ENCODE results near the gene TNS4. TPM values are rescaled to one million over a fixed set of nuclear protein-coding genes. Genes with fewer than 3 reads are reported as not detected.

Gene TNS4
- total and polyA plus RNA-seq, 2 donors (not counting 1 experiment from before 2014, with no cell fraction given), result under 0.01 to 0.05 TPM

DNA sequence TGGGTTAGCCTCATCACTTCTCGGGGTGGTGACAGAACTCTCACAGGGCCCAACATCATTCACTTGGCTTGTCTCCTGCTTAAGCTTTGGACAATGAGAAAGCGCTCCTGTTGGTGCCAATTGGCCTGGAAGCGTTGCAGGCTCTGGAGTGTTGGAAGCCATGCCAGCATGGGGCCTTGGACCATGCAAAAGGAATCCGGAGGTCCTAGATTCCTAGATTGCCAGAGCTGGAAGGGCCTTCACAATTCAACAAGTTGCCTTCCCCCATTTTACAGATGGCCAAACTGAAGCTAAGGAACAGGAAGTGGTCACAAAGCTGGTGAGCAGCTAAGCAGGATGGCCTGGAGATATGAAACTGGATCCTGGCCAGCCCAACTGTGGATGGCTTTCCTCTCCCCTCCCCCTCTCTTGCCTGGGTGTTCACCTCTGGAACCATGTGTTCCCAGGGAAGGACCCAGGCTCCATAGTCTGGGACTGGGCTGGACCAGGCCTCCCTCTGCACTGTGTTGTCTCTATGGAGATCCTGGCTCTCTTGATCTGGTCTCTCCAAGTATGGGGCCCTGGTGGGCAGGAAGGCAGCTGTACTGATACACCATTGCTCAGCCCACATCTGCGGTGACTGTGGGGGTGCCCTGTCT, 64.2 kb downstream of the TNS4 start:
- Histone ChIP-seq H3K4me3 (replicated peaks in 1 of 4; ENCODE audit: control extremely low read depth in 1 of 4, insufficient read depth in 1 of 4, low read depth in 3 of 4, low read length in 4 of 4) (no peak overlapping the region), H2AFZ (ENCODE audit: low read length) (no peak overlapping the region), H3K36me3 (ENCODE audit: control insufficient read depth, insufficient read depth, low read length) (no peaks in the 10 kb centered on the region), H3K4me2 (ENCODE audit: extremely low read depth, insufficient read depth, low read length) (no peak overlapping the region), H3K27me3 (ENCODE audit: control insufficient read depth, insufficient read depth, low read length) (no peaks in the 10 kb centered on the region), H3K27ac (ENCODE audit: insufficient read depth, low read length) (no peak overlapping the region), H3K9ac (ENCODE audit: insufficient read depth, low read length) (no peak overlapping the region), H4K20me1 (ENCODE audit: control insufficient read depth, extremely low read depth, insufficient read depth, low read length) (no peaks in the 10 kb centered on the region), H3K79me2 (ENCODE audit: control insufficient read depth, insufficient read depth, low read length) (no peaks in the 10 kb centered on the region), H3K9me3 (ENCODE audit: control insufficient read depth, insufficient read depth, low read depth, low read length) (no peaks in the 10 kb centered on the region), H3K4me1 (ENCODE audit: control insufficient read depth, extremely low read depth, insufficient read depth, low read length) (peaks cover 2% of the 10 kb centered on the region)
- peak in 1 of 2 donors; percentile 27 for DNase-seq (ENCODE audit: low read depth in 2 of 2)
- no peak for TF ChIP-seq EZH2 (IDR thresholded peaks at IDR 0.05; ENCODE audit: low read length, missing control alignments)
- TF ChIP-seq, protein P1, sequence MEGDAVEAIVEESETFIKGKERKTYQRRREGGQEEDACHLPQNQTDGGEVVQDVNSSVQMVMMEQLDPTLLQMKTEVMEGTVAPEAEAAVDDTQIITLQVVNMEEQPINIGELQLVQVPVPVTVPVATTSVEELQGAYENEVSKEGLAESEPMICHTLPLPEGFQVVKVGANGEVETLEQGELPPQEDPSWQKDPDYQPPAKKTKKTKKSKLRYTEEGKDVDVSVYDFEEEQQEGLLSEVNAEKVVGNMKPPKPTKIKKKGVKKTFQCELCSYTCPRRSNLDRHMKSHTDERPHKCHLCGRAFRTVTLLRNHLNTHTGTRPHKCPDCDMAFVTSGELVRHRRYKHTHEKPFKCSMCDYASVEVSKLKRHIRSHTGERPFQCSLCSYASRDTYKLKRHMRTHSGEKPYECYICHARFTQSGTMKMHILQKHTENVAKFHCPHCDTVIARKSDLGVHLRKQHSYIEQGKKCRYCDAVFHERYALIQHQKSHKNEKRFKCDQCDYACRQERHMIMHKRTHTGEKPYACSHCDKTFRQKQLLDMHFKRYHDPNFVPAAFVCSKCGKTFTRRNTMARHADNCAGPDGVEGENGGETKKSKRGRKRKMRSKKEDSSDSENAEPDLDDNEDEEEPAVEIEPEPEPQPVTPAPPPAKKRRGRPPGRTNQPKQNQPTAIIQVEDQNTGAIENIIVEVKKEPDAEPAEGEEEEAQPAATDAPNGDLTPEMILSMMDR (conservative IDR thresholded peaks at IDR 0.05 in 1 of 2, IDR thresholded peaks at IDR 0.05 in 1 of 2; ENCODE audit: low read depth in 1 of 2, low read length in 2 of 2), result no peak

DNA sequence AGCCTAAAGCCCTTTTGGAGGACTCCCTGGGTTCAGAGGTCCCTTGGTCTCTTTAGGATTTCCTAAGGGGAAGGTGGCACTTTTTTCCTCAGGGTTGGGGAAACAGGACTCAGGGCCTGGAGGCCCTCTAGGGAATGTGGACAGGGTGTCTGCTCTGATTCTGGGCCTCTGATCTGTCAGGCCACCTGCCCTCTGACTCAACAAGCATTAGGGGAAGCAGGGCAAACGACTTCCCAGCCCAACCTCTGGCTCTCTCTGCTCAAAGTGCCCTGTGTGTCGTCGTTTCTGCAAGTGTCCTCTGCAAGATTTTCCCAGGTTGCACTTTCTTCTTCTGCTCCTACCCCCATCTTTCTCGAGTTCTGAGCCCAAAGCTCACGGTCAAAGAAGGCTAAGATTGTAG, 64.8 kb downstream of the TNS4 start:
- no peak overlapping the region for H3K4me2 ChIP-seq (ENCODE audit: extremely low read depth, insufficient read depth, low read length)
- H3K36me3 ChIP-seq (ENCODE audit: control insufficient read depth, insufficient read depth, low read length), result no peaks in the 10 kb centered on the region
- H3K27me3 ChIP-seq (ENCODE audit: control insufficient read depth, insufficient read depth, low read length), result no peaks in the 10 kb centered on the region
- no peaks in the 10 kb centered on the region for H3K79me2 ChIP-seq (ENCODE audit: control insufficient read depth, insufficient read depth, low read length)
- no peak overlapping the region for H3K27ac ChIP-seq (ENCODE audit: insufficient read depth, low read length)
- H3K9ac ChIP-seq (ENCODE audit: insufficient read depth, low read length), result no peak overlapping the region
- H3K9me3 ChIP-seq (ENCODE audit: control insufficient read depth, insufficient read depth, low read depth, low read length), result no peaks in the 10 kb centered on the region
- DNase-seq (ENCODE audit: low read depth in 2 of 2), result no peak
- H4K20me1 ChIP-seq (ENCODE audit: control insufficient read depth, extremely low read depth, insufficient read depth, low read length), result no peaks in the 10 kb centered on the region
- TF ChIP-seq, protein P1 (conservative IDR thresholded peaks at IDR 0.05 in 1 of 2, IDR thresholded peaks at IDR 0.05 in 1 of 2; ENCODE audit: low read depth in 1 of 2, low read length in 2 of 2), result no peak
- no peak for TF ChIP-seq EZH2 (IDR thresholded peaks at IDR 0.05; ENCODE audit: low read length, missing control alignments)
- H3K4me1 ChIP-seq (ENCODE audit: control insufficient read depth, extremely low read depth, insufficient read depth, low read length), result peaks cover 2% of the 10 kb centered on the region
- H2AFZ ChIP-seq (ENCODE audit: low read length), result no peak overlapping the region
- H3K4me3 ChIP-seq (replicated peaks in 1 of 4; ENCODE audit: control extremely low read depth in 1 of 4, insufficient read depth in 1 of 4, low read depth in 3 of 4, low read length in 4 of 4), result no peak overlapping the region

DNA sequence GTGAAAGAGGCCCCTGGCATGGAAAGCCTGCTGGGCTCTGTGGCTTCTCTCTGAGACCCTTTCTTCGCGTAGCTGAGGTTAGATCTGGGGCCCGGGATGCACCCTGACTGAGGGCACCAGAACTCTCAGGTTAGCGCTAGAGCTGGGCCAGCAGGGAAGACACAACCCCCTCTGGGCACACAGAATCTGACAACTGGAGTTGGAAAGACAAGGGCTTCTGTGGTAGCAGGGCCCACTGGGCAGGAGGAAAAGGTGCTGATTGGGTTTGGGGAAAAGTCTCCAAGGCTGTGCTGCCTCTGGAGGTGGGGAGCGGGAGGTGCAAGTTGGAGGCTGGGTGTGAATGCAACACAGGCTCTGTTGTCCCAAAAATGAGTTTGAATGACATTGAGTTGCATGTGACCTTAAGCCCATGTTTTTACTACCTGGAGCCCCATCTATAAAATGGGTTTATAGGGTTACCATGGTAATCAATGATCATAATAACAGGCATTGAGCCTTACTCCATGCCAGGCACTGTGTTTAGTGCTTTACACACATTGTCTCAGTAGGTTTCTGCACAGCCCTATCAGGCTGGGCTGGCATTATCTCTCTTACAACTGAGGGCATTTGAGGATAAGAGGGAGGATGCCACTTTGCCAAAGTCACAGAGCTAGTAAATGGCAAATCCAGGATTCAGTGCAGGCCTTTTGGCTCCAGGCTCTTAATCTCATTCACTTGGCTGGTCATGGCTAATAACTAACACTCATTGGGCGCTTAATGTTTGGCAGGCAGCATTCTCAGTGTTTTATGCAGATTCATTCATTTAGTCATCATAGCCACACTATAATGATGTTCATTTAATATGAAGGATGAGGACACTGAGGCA, 67.6 kb downstream of the TNS4 start:
- Histone ChIP-seq H4K20me1 (ENCODE audit: control insufficient read depth, extremely low read depth, insufficient read depth, low read length) (no peaks in the 10 kb centered on the region), H3K9me3 (ENCODE audit: control insufficient read depth, insufficient read depth, low read depth, low read length) (no peaks in the 10 kb centered on the region), H3K4me2 (ENCODE audit: extremely low read depth, insufficient read depth, low read length) (no peak overlapping the region), H3K9ac (ENCODE audit: insufficient read depth, low read length) (no peak overlapping the region), H3K27me3 (ENCODE audit: control insufficient read depth, insufficient read depth, low read length) (no peaks in the 10 kb centered on the region), H3K4me1 (ENCODE audit: control insufficient read depth, extremely low read depth, insufficient read depth, low read length) (peaks cover 2% of the 10 kb centered on the region), H3K27ac (ENCODE audit: insufficient read depth, low read length) (no peak overlapping the region), H3K36me3 (ENCODE audit: control insufficient read depth, insufficient read depth, low read length) (no peaks in the 10 kb centered on the region), H2AFZ (ENCODE audit: low read length) (peak overlapping the region; percentile 24), H3K79me2 (ENCODE audit: control insufficient read depth, insufficient read depth, low read length) (no peaks in the 10 kb centered on the region), H3K4me3 (replicated peaks in 1 of 4; ENCODE audit: control extremely low read depth in 1 of 4, insufficient read depth in 1 of 4, low read depth in 3 of 4, low read length in 4 of 4) (no peak overlapping the region)
- no peak for DNase-seq (ENCODE audit: low read depth in 2 of 2)
- TF ChIP-seq, protein P1 (conservative IDR thresholded peaks at IDR 0.05 in 1 of 2, IDR thresholded peaks at IDR 0.05 in 1 of 2; ENCODE audit: low read depth in 1 of 2, low read length in 2 of 2), result peak; percentile 43 to 57
- no peak for TF ChIP-seq EZH2 (IDR thresholded peaks at IDR 0.05; ENCODE audit: low read length, missing control alignments)

Data from fibroblast of lung (primary cell).